Measurements from ENCODE around the gene PTOV1.

DNA sequence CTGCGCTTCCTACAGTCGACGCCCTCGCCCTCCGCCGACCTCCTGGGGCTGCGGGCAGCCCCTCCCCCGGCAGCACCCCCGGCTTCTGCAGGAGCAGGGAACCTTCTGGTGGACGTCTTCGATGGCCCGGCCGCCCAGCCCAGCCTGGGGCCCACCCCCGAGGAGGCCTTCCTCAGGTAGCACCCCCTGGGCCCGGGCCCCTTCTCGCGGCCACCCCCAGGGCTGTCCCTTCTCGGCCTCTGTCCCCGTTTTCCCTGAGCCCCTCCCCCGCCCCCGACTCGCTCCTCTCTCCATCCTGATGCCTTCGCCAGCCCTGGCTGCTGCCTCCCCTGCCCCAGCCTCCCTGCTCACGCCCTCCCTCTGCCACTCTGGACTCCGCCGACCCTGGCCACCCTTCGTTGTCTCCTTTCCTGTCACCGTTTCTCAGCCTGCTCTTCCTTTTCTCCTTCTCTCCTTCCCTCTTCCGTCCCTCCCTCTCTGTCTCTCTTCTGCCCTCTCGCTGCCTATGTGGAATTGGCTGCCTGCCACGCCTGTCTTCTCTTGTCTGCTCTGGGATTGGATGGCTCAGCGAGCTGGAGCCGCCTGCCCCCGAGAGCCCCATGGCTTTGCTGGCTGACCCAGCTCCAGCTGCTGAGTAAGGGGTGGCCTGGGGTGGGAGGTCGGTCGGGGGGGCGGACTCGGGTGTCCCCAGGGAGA lies 48.8 kb upstream of the PTOV1 start:
- TF ChIP-seq CREB1 (IDR thresholded peaks at IDR 0.05; ENCODE audit: low read depth) (no peak), CEBPB (IDR thresholded peaks at IDR 0.05) (no peak), TAF1 (IDR thresholded peaks at IDR 0.05; ENCODE audit: low read depth) (no peak)
- TF ChIP-seq, protein P1, sequence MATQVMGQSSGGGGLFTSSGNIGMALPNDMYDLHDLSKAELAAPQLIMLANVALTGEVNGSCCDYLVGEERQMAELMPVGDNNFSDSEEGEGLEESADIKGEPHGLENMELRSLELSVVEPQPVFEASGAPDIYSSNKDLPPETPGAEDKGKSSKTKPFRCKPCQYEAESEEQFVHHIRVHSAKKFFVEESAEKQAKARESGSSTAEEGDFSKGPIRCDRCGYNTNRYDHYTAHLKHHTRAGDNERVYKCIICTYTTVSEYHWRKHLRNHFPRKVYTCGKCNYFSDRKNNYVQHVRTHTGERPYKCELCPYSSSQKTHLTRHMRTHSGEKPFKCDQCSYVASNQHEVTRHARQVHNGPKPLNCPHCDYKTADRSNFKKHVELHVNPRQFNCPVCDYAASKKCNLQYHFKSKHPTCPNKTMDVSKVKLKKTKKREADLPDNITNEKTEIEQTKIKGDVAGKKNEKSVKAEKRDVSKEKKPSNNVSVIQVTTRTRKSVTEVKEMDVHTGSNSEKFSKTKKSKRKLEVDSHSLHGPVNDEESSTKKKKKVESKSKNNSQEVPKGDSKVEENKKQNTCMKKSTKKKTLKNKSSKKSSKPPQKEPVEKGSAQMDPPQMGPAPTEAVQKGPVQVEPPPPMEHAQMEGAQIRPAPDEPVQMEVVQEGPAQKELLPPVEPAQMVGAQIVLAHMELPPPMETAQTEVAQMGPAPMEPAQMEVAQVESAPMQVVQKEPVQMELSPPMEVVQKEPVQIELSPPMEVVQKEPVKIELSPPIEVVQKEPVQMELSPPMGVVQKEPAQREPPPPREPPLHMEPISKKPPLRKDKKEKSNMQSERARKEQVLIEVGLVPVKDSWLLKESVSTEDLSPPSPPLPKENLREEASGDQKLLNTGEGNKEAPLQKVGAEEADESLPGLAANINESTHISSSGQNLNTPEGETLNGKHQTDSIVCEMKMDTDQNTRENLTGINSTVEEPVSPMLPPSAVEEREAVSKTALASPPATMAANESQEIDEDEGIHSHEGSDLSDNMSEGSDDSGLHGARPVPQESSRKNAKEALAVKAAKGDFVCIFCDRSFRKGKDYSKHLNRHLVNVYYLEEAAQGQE (IDR thresholded peaks at IDR 0.05; ENCODE audit: low read depth), result no peak
